ENCODE measurements around the gene SPIN4.
"Not testable (repeated sequence)": the region's sequence is repeated elsewhere in the genome, so short reads cannot be mapped to it uniquely, and the experiment has no call there.

The SPIN4 gene

DNA sequence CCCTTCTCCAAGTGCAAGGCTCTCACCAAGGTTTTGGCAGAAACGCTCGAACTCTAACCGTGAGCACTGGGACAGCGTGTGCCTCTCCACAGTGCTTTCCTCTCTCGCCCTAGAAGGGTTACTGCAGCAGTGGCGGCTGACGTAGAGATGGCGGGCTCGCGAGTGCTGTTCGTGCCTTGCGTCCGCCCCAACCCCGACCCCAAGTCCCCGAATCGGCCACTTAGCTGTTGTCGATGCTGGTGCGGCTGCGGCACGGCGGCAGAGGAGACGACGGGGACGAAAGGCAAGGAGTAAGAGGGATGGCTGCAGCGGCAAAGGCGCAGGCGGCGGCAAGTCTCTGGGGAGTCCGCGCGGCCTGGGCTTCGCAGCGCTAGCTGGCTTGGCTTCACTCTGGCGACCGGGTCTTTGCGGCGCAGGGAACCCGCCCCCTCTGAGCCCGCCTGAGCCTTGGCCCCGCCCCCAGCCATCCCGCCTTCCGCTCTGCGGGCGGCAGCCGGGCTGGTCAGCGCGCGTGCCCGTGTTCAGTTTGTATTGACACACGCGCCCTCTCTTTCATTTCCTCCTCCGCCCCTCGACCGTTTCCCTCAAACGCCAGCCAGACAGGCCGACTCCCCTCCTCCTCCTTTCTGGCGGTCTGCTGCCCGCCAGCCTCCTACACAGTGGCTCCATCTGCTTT is at the start of gene SPIN4:
Gene SPIN4, minus strand, starts transcription at position 392 of the 676 bp plus-strand sequence. CDS start 513 bp downstream, outside the sequence.
- Histone ChIP-seq H3K4me3 (ENCODE audit: low read depth, low read length) (peak within 1 kb of the TSS; percentile 62), H2AFZ (peak within 1 kb of the TSS; percentile 89), H3K9me3 (ENCODE audit: control insufficient read depth, low read length) (no peaks in the 10 kb centered on the region), H3K4me1 (no peaks in the 10 kb centered on the region), H3K27me3 (ENCODE audit: control insufficient read depth, insufficient read depth, low read length) (no peaks in the 10 kb centered on the region), H3K79me2 (no peaks in the 10 kb centered on the region), H3K36me3 (ENCODE audit: control insufficient read depth, insufficient read depth, low read length) (no peaks in the 10 kb centered on the region), H3K9ac (no peak within 1 kb of the TSS), H3K4me2 (ENCODE audit: low read length) (peak within 1 kb of the TSS; percentile 80), H3K27ac (peak within 1 kb of the TSS; percentile 89)
- TF ChIP-seq, protein P1, sequence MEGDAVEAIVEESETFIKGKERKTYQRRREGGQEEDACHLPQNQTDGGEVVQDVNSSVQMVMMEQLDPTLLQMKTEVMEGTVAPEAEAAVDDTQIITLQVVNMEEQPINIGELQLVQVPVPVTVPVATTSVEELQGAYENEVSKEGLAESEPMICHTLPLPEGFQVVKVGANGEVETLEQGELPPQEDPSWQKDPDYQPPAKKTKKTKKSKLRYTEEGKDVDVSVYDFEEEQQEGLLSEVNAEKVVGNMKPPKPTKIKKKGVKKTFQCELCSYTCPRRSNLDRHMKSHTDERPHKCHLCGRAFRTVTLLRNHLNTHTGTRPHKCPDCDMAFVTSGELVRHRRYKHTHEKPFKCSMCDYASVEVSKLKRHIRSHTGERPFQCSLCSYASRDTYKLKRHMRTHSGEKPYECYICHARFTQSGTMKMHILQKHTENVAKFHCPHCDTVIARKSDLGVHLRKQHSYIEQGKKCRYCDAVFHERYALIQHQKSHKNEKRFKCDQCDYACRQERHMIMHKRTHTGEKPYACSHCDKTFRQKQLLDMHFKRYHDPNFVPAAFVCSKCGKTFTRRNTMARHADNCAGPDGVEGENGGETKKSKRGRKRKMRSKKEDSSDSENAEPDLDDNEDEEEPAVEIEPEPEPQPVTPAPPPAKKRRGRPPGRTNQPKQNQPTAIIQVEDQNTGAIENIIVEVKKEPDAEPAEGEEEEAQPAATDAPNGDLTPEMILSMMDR (IDR thresholded peaks at IDR 0.05): no peak

DNA sequence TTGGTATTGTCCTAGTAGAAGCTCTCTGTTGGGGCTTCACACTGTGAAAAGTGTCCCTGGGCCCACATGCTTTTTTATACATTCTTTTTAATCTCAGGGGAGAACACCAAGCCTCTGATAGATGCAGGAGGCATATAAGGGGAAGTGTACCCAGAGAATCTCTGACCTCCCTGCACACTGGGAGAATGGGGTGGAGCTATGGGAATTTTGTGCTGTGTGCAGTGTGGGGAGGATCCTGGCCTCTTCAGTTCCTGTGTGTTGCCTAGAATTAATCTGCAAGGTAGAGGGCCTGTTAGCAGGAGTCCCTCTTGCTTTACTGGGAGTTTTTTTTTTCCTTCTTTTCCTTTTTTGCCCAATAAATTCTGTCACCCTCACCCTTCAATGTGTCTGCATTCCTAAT is 49.2 kb upstream of the SPIN4 start:
- no peaks in the 10 kb centered on the region for H3K27me3 ChIP-seq (ENCODE audit: control insufficient read depth, insufficient read depth, low read length)
- no peaks in the 10 kb centered on the region for H3K79me2 ChIP-seq
- no peak overlapping the region for H2AFZ ChIP-seq
- TF ChIP-seq, protein P1 (IDR thresholded peaks at IDR 0.05): no peak
- no peak overlapping the region for H3K4me2 ChIP-seq (ENCODE audit: low read length)
- no peak overlapping the region for H3K9ac ChIP-seq
- no peaks in the 10 kb centered on the region for H3K9me3 ChIP-seq (ENCODE audit: control insufficient read depth, low read length)
- no peaks in the 10 kb centered on the region for H3K4me1 ChIP-seq
- H3K27ac ChIP-seq: no peak overlapping the region
- H3K36me3 ChIP-seq (ENCODE audit: control insufficient read depth, insufficient read depth, low read length): no peaks in the 10 kb centered on the region
- no peak overlapping the region for H3K4me3 ChIP-seq (ENCODE audit: low read depth, low read length)

DNA sequence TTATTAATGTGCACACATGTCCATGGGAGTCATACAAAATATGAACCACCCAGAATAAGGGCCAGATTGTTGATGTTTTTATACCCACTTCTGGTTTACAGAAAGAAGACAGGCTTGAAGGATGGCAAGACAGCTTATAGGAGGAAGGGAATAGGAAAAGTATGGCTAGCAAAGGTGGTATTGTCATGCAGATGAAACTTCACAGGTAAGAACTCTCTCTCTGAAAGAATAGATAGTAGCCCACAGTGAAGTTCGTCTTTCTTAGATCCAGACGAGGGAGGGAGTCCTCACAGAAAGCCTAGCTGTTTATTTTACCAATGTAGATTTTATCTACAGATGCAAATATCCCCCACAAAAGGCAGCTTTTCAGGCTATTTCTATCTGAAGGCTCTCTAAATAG is 43.7 kb upstream of the SPIN4 start:
- H3K9me3 ChIP-seq (ENCODE audit: control insufficient read depth, low read length): no peaks in the 10 kb centered on the region
- no peak overlapping the region for H3K9ac ChIP-seq
- H3K27ac ChIP-seq: no peak overlapping the region
- H3K79me2 ChIP-seq: no peaks in the 10 kb centered on the region
- TF ChIP-seq, protein P1 (IDR thresholded peaks at IDR 0.05): no peak
- no peaks in the 10 kb centered on the region for H3K27me3 ChIP-seq (ENCODE audit: control insufficient read depth, insufficient read depth, low read length)
- no peaks in the 10 kb centered on the region for H3K36me3 ChIP-seq (ENCODE audit: control insufficient read depth, insufficient read depth, low read length)
- no peak overlapping the region for H3K4me3 ChIP-seq (ENCODE audit: low read depth, low read length)
- no peak overlapping the region for H3K4me2 ChIP-seq (ENCODE audit: low read length)
- H3K4me1 ChIP-seq: no peaks in the 10 kb centered on the region
- no peak overlapping the region for H2AFZ ChIP-seq

DNA sequence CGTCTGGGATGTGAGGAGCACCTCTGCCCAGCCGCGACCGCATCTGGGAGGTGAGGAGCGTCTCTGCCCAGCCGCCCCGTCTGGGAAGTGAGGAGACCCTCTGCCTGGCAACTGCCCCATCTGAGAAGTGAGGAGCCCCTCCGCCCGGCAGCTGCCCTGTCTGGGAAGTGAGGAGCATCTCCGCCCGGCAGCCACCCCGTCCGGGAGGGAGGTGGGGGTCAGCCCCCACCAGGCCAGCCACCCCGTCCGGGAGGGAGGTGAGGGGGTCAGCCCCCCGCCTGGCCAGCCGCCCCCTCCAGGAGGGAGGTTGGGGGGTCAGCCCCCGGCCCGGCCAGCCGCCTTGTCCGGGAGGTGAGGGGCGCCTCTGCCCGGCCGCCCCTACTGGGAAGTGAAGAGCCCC is 42.0 kb upstream of the SPIN4 start:
- H3K36me3 ChIP-seq (ENCODE audit: control insufficient read depth, insufficient read depth, low read length): not testable (repeated sequence)

DNA sequence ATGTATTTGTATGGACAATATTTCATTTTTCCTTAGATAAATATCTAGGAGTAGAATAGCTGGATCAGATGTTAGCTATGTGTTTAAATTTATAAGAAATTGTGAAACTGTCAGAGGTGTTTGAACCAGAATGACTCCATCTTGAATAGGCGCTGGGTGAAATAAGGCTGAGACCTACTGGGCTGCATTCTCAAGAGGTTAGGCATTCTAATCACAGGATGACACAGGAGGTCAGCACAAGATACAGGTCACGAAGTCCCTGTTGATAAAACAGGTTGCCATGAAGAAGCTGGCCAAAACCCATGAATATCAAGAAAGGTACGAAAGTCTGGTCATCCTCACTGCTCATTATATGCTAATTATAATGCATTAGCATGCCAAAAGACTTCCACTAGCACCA is 36.3 kb upstream of the SPIN4 start:
- TF ChIP-seq, protein P1 (IDR thresholded peaks at IDR 0.05): no peak
- Histone ChIP-seq H3K27ac (no peak overlapping the region), H3K9ac (no peak overlapping the region), H3K4me1 (no peaks in the 10 kb centered on the region), H3K4me3 (ENCODE audit: low read depth, low read length) (no peak overlapping the region), H3K36me3 (ENCODE audit: control insufficient read depth, insufficient read depth, low read length) (no peaks in the 10 kb centered on the region), H2AFZ (no peak overlapping the region), H3K4me2 (ENCODE audit: low read length) (no peak overlapping the region), H3K79me2 (no peaks in the 10 kb centered on the region), H3K9me3 (ENCODE audit: control insufficient read depth, low read length) (no peaks in the 10 kb centered on the region), H3K27me3 (ENCODE audit: control insufficient read depth, insufficient read depth, low read length) (no peaks in the 10 kb centered on the region)

More for the DNA sequence above, 42.0 kb upstream of the SPIN4 start:
- not testable (repeated sequence) for H3K27me3 ChIP-seq (ENCODE audit: control insufficient read depth, insufficient read depth, low read length); H3K4me1 ChIP-seq; H3K4me3 ChIP-seq (ENCODE audit: low read depth, low read length); H3K9me3 ChIP-seq (ENCODE audit: control insufficient read depth, low read length); H3K9ac ChIP-seq; H3K79me2 ChIP-seq; H2AFZ ChIP-seq; H3K4me2 ChIP-seq (ENCODE audit: low read length); H3K27ac ChIP-seq

DNA sequence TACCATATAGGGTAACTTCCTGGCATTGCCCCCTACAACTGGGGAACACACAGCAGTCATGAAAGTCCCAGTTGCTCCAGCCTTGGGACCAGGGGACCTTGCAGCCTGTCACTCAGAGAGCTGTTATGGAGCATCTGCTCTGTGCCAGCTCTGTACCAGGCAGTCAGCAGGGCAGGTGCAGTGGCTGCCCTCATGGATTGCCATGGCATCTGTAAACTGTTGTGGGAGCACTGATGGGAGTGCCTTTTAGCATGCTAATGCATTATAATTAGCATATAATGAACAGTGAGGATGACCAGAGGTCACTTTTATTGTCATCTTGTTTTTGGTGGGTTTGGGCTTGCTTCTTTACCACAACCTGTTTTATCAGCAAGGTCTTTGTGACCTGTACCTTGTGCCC is 33.1 kb upstream of the SPIN4 start:
- H3K27ac ChIP-seq; H3K4me1 ChIP-seq; H3K36me3 ChIP-seq (ENCODE audit: control insufficient read depth, insufficient read depth, low read length); H3K4me2 ChIP-seq (ENCODE audit: low read length); H3K4me3 ChIP-seq (ENCODE audit: low read depth, low read length); H3K79me2 ChIP-seq; H3K9me3 ChIP-seq (ENCODE audit: control insufficient read depth, low read length); H2AFZ ChIP-seq; H3K27me3 ChIP-seq (ENCODE audit: control insufficient read depth, insufficient read depth, low read length); H3K9ac ChIP-seq: not testable (repeated sequence)

DNA sequence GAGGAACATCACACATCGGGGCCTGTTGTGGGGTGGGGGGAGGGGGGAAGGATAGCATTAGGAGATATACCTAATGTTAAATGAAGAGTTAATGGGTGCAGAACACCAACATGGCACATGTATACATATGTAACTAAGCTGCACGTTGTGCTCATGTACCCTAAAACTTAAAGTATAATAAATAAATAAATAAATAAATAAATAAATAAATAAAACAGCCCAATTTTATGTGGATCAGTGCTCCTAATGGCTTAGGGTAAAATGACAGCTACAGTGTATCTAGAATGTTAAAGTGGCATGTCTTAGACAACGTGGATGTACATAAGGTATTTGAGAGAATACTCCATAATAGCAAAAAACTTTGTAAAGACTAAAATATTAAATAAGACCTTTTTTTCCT is 21.9 kb upstream of the SPIN4 start:
- H3K4me2 ChIP-seq (ENCODE audit: low read length); H3K4me1 ChIP-seq; H3K79me2 ChIP-seq; H3K27me3 ChIP-seq (ENCODE audit: control insufficient read depth, insufficient read depth, low read length); H3K9me3 ChIP-seq (ENCODE audit: control insufficient read depth, low read length); H3K9ac ChIP-seq; H3K36me3 ChIP-seq (ENCODE audit: control insufficient read depth, insufficient read depth, low read length); H2AFZ ChIP-seq; H3K27ac ChIP-seq; H3K4me3 ChIP-seq (ENCODE audit: low read depth, low read length): not testable (repeated sequence)

DNA sequence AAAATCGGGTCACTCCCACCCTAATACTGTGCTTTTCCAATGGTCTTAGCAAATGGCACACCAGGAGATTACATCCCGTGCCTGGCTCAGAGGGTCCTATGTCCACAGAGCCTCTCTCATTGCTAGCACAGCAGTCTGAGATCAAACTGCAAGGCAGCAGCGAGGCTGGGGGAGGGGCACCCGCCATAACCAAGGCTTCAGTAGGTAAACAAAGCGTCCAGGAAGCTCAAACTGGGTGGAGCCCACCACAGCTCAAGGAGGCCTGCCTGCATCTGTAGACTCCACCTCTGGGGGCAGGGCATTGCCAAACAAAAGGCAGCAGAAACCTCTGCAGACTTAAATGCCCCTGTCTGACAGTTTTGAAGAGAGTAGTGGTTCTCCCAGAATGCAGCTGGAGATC is 16.6 kb upstream of the SPIN4 start:
- H3K4me1 ChIP-seq; H3K9ac ChIP-seq; H3K27ac ChIP-seq; H2AFZ ChIP-seq; H3K9me3 ChIP-seq (ENCODE audit: control insufficient read depth, low read length); H3K27me3 ChIP-seq (ENCODE audit: control insufficient read depth, insufficient read depth, low read length); H3K79me2 ChIP-seq; H3K4me2 ChIP-seq (ENCODE audit: low read length); H3K4me3 ChIP-seq (ENCODE audit: low read depth, low read length); H3K36me3 ChIP-seq (ENCODE audit: control insufficient read depth, insufficient read depth, low read length): not testable (repeated sequence)

Data from parathyroid adenoma (tissue), 2 donors.